ENCODE results near the gene LPCAT3.

LPCAT3 gene

DNA sequence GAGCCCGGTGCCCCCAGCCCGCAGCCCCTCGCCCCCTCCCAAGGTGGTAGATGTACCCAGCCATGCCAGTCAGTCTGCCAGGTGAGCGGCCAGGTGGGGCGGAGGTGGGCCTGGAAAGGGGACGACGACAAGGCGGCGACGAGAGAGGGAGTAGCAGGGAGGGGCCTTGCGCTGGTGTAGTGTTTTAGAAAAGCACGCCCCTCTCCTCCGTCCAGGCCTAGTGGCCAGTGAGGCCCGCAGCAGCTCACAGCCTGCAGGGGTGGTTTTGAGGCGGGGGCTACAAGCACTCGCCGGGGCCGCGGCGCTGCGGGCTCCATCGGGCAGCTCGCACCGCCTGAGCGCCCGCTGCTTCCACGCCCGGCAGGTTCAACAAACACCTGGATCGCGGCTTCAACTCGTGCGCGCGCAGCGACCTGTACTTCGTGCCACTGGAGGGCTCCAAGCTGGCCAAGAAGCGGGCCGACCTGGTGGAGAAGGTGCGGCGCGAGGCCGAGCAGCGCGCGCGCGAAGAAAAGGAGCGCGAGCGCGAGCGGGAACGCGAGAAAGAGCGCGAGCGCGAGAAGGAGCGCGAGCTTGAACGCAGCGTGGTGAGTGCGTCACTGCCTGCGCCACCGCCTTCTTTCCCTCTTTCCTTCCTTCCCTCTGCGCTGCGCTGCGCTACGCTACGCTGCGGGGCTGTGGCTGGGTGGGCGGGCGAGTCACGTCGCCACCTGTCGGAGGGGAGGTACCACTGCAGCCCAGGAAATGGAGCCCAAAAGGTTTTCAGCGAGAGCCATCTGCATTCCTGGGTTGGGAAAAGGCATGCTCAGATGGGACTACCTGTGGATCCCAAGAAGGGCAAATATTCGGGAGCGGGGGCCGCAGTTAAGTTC, 80.6 kb downstream of the LPCAT3 start:
- peak; percentile 94 for DNase-seq (ENCODE audit: low read depth)

DNA sequence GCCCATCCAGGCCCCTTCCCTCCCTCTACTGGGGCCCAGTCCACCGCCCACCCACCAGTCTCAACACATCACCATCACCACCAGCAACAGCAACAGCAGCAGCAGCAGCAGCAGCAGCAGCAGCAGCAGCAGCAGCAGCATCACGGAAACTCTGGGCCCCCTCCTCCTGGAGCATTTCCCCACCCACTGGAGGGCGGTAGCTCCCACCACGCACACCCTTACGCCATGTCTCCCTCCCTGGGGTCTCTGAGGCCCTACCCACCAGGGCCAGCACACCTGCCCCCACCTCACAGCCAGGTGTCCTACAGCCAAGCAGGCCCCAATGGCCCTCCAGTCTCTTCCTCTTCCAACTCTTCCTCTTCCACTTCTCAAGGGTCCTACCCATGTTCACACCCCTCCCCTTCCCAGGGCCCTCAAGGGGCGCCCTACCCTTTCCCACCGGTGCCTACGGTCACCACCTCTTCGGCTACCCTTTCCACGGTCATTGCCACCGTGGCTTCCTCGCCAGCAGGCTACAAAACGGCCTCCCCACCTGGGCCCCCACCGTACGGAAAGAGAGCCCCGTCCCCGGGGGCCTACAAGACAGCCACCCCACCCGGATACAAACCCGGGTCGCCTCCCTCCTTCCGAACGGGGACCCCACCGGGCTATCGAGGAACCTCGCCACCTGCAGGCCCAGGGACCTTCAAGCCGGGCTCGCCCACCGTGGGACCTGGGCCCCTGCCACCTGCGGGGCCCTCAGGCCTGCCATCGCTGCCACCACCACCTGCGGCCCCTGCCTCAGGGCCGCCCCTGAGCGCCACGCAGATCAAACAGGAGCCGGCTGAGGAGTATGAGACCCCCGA, 81.4 kb downstream of the LPCAT3 start:
- DNase-seq (ENCODE audit: low read depth), result no peak

- DNase-seq (ENCODE audit: low read depth), result no peak
These were observed 82.1 kb downstream of the LPCAT3 start for GRCh38 chr12:6936194-6936635.

GRCh38 chr12:6935371-6936193, 82.7 kb downstream of the LPCAT3 start:
- DNase-seq (ENCODE audit: low read depth), result no peak

DNA sequence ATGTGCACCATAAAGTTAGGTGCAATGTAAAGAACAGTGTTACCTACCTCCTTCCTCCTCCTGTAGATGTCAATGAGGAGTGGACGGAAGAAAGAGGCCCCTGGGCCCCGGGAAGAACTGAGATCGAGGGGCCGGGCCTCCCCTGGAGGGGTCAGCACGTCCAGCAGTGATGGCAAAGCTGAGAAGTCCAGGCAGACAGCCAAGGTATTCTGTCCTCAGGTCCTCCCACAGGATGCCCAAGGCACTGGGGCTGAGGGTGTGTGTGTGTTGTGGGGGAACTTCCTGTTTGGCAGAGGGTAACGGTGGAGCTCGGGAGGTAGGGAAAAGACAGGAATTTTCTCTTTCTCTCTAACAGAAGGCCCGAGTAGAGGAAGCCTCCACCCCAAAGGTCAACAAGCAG, 84.2 kb downstream of the LPCAT3 start:
- peak; percentile 64 for DNase-seq (ENCODE audit: low read depth)

DNA sequence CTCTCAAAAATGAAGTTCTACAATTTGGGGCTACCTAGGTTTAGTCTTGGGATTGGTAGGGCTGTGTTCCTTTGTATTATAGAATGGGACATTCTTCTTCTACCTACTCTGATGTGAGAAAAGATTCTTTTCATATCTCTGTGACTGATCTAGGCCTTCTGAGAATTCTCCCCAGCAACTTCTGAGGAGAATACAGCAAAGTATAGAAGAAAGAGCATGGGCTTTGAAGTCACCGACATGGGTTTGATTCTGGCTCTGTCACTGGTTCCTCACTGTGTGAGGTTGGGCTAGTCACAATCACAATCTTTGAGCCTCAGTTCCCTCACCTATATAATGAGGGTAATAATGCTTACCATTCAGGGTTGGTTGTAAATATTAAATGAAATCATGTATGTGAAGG, 85.5 kb downstream of the LPCAT3 start:
- DNase-seq (ENCODE audit: low read depth), result no peak

- DNase-seq (ENCODE audit: low read depth), result no peak
These were observed 88.5 kb downstream of the LPCAT3 start for GRCh38 chr12:6929466-6930452.

GRCh38 chr12:6928703-6929407, 89.4 kb downstream of the LPCAT3 start:
- no peak for DNase-seq (ENCODE audit: low read depth)

DNA sequence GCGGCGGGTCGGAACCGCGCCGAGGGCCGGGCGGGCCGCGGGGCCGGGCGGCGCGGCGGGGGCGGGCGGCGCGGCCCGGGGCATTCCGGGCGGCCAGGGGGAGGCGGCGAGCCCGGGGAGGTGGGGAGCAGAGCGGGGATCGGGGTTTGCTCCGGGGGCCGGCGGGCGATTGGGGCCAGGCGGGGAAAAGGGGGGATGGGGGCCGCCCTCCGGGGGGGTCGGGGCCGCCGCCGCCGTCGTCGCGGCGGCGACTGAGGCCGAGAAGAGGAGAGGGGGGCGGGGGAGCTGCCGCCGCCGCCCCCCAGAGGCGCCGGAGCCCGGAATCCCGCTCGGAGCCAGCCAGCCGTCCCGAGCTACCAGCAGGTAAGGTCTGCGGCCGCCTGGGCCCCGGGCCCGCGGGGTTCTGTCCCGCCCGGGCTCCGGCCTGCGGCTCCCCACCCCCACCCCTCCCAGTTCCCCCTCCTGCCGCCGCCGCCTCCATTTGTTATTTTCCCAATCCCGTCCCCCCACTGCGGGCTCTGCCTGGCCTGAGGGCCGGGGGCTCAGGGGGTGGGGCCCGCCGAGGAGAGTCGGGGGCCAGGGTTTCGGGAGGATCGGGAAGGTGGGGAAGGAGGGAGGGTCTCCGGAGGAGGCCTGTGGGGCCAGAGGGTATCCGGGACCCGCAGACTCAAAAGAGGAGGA, 90.1 kb downstream of the LPCAT3 start:
- DNase-seq (ENCODE audit: low read depth), result no peak

DNA sequence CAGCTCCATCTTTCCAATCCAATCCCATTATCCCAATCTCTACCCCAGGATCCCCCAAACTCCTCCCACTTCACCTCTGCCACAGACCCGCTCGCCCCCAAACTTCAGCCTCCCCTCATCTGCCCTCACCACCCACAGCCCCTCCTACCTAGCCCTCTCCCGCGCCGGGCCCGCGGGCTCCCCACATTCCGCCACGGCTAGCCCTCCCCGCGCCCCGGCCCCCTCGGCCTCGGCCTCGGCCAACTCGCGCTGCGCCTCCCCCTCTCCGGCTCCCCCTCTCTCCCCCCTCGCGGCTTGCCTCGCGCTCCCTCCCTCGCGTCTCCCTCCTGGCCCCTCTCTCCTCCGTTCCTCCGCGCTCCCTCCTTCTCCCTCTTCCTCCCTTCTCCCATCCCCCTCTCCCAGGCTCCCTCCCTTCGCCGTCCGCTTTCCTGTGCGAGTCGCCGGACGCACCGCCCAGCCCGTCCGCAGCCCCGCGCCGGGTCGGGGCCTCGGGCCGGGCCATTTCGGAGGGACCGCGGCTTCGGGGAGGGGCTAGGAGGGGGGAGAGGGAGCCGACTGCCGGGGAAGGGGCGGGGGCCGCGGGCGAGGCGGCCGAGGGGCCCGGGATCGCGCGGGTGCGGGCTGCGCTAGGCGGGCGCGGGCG, 90.8 kb downstream of the LPCAT3 start, which contains the start of gene ATN1:
TSS of gene ATN1 (plus strand) at position 581 of the 643 bp plus-strand sequence. CDS start 6,043 bp downstream, outside the sequence.
- peak; percentile 88 for DNase-seq (ENCODE audit: low read depth)
